Neural progenitor cell (in vitro differentiated cells): Measurements from ENCODE around the gene PALB2. TPM values are rescaled to one million over a fixed set of nuclear protein-coding genes. Genes with fewer than 3 reads are reported as not detected.
"Not testable (repeated sequence)": the region's sequence is repeated elsewhere in the genome, so short reads cannot be mapped to it uniquely, and the experiment has no call there.

Experiments used
- DNase-seq: peaks from one replicate; pipeline ENCODE4 v3.0.0-alpha.2; 2016; ENCODE audit warnings: low spot score
- H2AFZ ChIP-seq: fragments of 200-600 bp; sonication (generic); replicated peaks from 2 replicates; pipeline ENCODE4 v1.6.1; 2016; ENCODE audit warnings: antibody characterized with exemption
- H3F3A ChIP-seq: fragments of 200-600 bp; sonication (generic); 2 replicates; pipeline ENCODE4 v1.6.1; 2016; ENCODE audit warnings: antibody characterized with exemption, low read depth
- H3K27ac ChIP-seq: fragments of 200-600 bp; sonication (generic); 2 replicates; pipeline ENCODE4 v1.5.1; 2016; ENCODE audit warnings: mild to moderate bottlenecking
- H3K27me3 ChIP-seq: fragments of 200-600 bp; sonication (generic); 2 replicates; pipeline ENCODE4 v1.6.1; 2016; ENCODE audit warnings: mild to moderate bottlenecking, moderate library complexity
- H3K36me3 ChIP-seq: fragments of 200-600 bp; sonication (generic); 2 replicates; pipeline ENCODE4 v1.5.1; 2016
- H3K4me1 ChIP-seq: fragments of 200-600 bp; sonication (generic); 2 replicates; pipeline ENCODE4 v1.6.1; 2016; ENCODE audit warnings: mixed run types
- H3K4me2 ChIP-seq: fragments of 200-600 bp; sonication (generic); 2 replicates; pipeline ENCODE4 v1.6.1; 2016
- H3K4me3 ChIP-seq: fragments of 200-600 bp; sonication (generic); 2 replicates; pipeline ENCODE4 v1.5.1; 2016
- H3K79me2 ChIP-seq: fragments of 200-600 bp; sonication (generic); 2 replicates; pipeline ENCODE4 v1.6.1; 2016; ENCODE audit warnings: low read depth
- H3K9ac ChIP-seq: fragments of 200-600 bp; sonication (generic); 2 replicates; pipeline ENCODE4 v1.6.1; 2016
- H3K9me3 ChIP-seq: fragments of 200-600 bp; sonication (generic); 2 replicates; pipeline ENCODE4 v1.5.1; 2016; ENCODE audit warnings: low read depth
- H4K20me1 ChIP-seq: fragments of 200-600 bp; sonication (generic); 2 replicates; pipeline ENCODE4 v1.6.1; 2016; ENCODE audit warnings: low read depth
- H3K27ac Mint-ChIP-seq: 3 replicates; pipeline ENCODE4 v1.8.0; 2021; ENCODE audit warnings: mixed read lengths
- H3K27me3 Mint-ChIP-seq: 2 replicates; pipeline ENCODE4 v1.8.0; 2022; ENCODE audit warnings: low read depth, mild to moderate bottlenecking, inconsistent platforms, moderate library complexity, mixed read lengths; ENCODE audit not compliant: insufficient read depth
- H3K36me3 Mint-ChIP-seq: 3 replicates; pipeline ENCODE4 v1.8.0; 2021; ENCODE audit warnings: mixed read lengths
- H3K4me1 Mint-ChIP-seq: 3 replicates; pipeline ENCODE4 v1.8.0; 2021; ENCODE audit warnings: mixed read lengths
- H3K4me3 Mint-ChIP-seq: 3 replicates; pipeline ENCODE4 v1.8.0; 2021; ENCODE audit warnings: mild to moderate bottlenecking, moderate library complexity, mixed read lengths
- H3K9me3 Mint-ChIP-seq: 3 replicates; pipeline ENCODE4 v1.8.0; 2020; ENCODE audit warnings: mixed read lengths
- CTCF ChIP-seq: fragments of 200-600 bp; sonication (generic); IDR thresholded peaks from 2 replicates; pipeline ENCODE4 v1.5.1; 2017; ENCODE audit warnings: antibody characterized with exemption, mild to moderate bottlenecking
- EZH2 ChIP-seq: fragments of 200-600 bp; sonication (generic); IDR thresholded peaks from 2 replicates; pipeline ENCODE4 v1.6.1; 2017; ENCODE audit warnings: antibody characterized with exemption, mild to moderate bottlenecking, moderate library complexity
- EZH2phosphoT487 ChIP-seq: fragments of 200-600 bp; sonication (generic); IDR thresholded peaks from 2 replicates; pipeline ENCODE4 v1.6.1; 2017; ENCODE audit warnings: antibody characterized with exemption
- total RNA-seq: library from RNA; depleted of rRNA; stranded (reverse); fragments of >200 nt; gene quantifications from 2 replicates; pipeline ENCODE4 v1.2.3, GENCODE V29; 2015; ENCODE audit warnings: low replicate concordance

PALB2 gene
- total RNA-seq, 1 donor from 2014 or later, result 23.3 TPM

GRCh38 chr16:23615805-23616204 lies 25.3 kb downstream of the PALB2 start:
- Histone ChIP-seq H3K79me2 (no peaks in the 10 kb centered on the region), H3F3A (no peaks in the 10 kb centered on the region), H3K9ac (no peak overlapping the region), H2AFZ (no peak overlapping the region), H3K27ac (no peak overlapping the region), H3K4me2 (no peak overlapping the region), H3K27me3 (no peaks in the 10 kb centered on the region), H3K9me3 (no peaks in the 10 kb centered on the region), H4K20me1 (no peaks in the 10 kb centered on the region), H3K4me1 (no peaks in the 10 kb centered on the region), H3K36me3 (no peaks in the 10 kb centered on the region), H3K4me3 (no peak overlapping the region)
- no peaks in the 10 kb centered on the region for H3K4me1 Mint-ChIP-seq
- no peak for DNase-seq
- no peaks in the 10 kb centered on the region for H3K9me3 Mint-ChIP-seq
- no peak overlapping the region for H3K27ac Mint-ChIP-seq
- TF ChIP-seq EZH2phosphoT487 (no peak), CTCF (no peak), EZH2 (no peak)
- peaks cover 11% of the 10 kb centered on the region for H3K36me3 Mint-ChIP-seq
- no peaks in the 10 kb centered on the region for H3K27me3 Mint-ChIP-seq
- H3K4me3 Mint-ChIP-seq, result no peak overlapping the region

GRCh38 chr16:23611936-23612335 lies 29.2 kb downstream of the PALB2 start:
- H3K9me3 ChIP-seq, result no peaks in the 10 kb centered on the region
- Mint-ChIP-seq H3K4me3 (no peak overlapping the region), H3K9me3 (no peaks in the 10 kb centered on the region), H3K27ac (no peak overlapping the region), H3K4me1 (no peaks in the 10 kb centered on the region), H3K27me3 (no peaks in the 10 kb centered on the region), H3K36me3 (peaks cover 10% of the 10 kb centered on the region)
- H3K79me2 ChIP-seq, result no peaks in the 10 kb centered on the region
- no peaks in the 10 kb centered on the region for H3K4me1 ChIP-seq
- H3K9ac ChIP-seq, result no peak overlapping the region
- H3K4me2 ChIP-seq, result no peak overlapping the region
- no peaks in the 10 kb centered on the region for H3F3A ChIP-seq
- no peaks in the 10 kb centered on the region for H4K20me1 ChIP-seq
- no peaks in the 10 kb centered on the region for H3K36me3 ChIP-seq
- DNase-seq, result no peak
- H3K4me3 ChIP-seq, result no peak overlapping the region
- TF ChIP-seq EZH2, result no peak
- TF ChIP-seq CTCF, result no peak
- no peak for TF ChIP-seq EZH2phosphoT487
- no peak overlapping the region for H3K27ac ChIP-seq
- H3K27me3 ChIP-seq, result no peaks in the 10 kb centered on the region
- H2AFZ ChIP-seq, result no peak overlapping the region

GRCh38 chr16:23610905-23611304 lies 30.2 kb downstream of the PALB2 start:
- H3K9ac ChIP-seq, H3K27me3 ChIP-seq, H3K9me3 ChIP-seq, H3K36me3 ChIP-seq, H3K27me3 Mint-ChIP-seq, H3K27ac Mint-ChIP-seq, H3K27ac ChIP-seq, H4K20me1 ChIP-seq, H3K4me3 Mint-ChIP-seq, H3K4me2 ChIP-seq, H3K9me3 Mint-ChIP-seq, H3K79me2 ChIP-seq, H3K4me1 ChIP-seq, H2AFZ ChIP-seq, DNase-seq, H3K4me3 ChIP-seq, H3F3A ChIP-seq, H3K4me1 Mint-ChIP-seq, H3K36me3 Mint-ChIP-seq: not testable (repeated sequence)

DNA sequence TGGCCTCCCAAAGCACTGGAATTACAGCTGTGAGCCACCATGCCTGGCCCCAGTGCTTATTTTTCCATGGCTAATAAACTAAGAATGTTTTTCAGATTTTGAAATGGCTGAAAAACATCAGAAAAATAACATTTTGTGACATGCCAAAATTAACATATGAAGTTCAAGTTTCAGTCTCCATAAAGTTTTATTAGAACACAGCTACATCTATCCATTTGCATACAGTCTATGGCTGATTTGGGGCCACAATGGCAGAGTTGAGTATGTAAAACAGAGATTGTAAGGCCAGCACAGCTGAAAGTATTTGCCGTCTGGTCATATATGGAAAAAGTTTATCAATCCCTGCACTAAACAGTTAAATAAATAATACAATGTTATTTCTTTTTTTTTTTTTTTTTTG lies 31.2 kb downstream of the PALB2 start:
- no peaks in the 10 kb centered on the region for H3K36me3 ChIP-seq
- no peaks in the 10 kb centered on the region for H3K9me3 Mint-ChIP-seq
- TF ChIP-seq EZH2phosphoT487, result no peak
- no peak for TF ChIP-seq EZH2
- no peak for TF ChIP-seq CTCF

More for the DNA sequence above, 31.2 kb downstream of the PALB2 start:
- no peak overlapping the region for H2AFZ ChIP-seq
- no peaks in the 10 kb centered on the region for H3F3A ChIP-seq
- no peaks in the 10 kb centered on the region for H4K20me1 ChIP-seq
- no peak overlapping the region for H3K4me3 ChIP-seq
- Mint-ChIP-seq H3K36me3 (peaks cover 5% of the 10 kb centered on the region), H3K4me3 (no peak overlapping the region), H3K27ac (no peak overlapping the region), H3K27me3 (no peaks in the 10 kb centered on the region), H3K4me1 (no peaks in the 10 kb centered on the region)
- H3K27ac ChIP-seq, result no peak overlapping the region
- H3K9me3 ChIP-seq, result no peaks in the 10 kb centered on the region
- no peaks in the 10 kb centered on the region for H3K79me2 ChIP-seq
- no peaks in the 10 kb centered on the region for H3K27me3 ChIP-seq
- no peak for DNase-seq
- no peak overlapping the region for H3K4me2 ChIP-seq
- no peaks in the 10 kb centered on the region for H3K4me1 ChIP-seq
- no peak overlapping the region for H3K9ac ChIP-seq
